ENCODE measurements around the gene EXD3. TPM values are rescaled to one million over a fixed set of nuclear protein-coding genes. Genes with fewer than 3 reads are reported as not detected.
A peak's percentile ranks its signal among the peaks of the same experiment; 100 is the strongest.

EXD3 gene
- total RNA-seq, 4 donors from 2014 or later: 11.8 to 49.0 (median 31.5) TPM

- no peaks in the 10 kb centered on the region for H3K36me3 ChIP-seq
- no peaks in the 10 kb centered on the region for H3K27me3 ChIP-seq
- H3K27ac ChIP-seq: no peak overlapping the region
- peak overlapping the region in 1 of 2 donors; percentile 18 for H3K4me3 ChIP-seq
- H3K4me1 ChIP-seq: peaks cover 0 to 2% of the 10 kb centered on the region in 2 donors
- no peaks in the 10 kb centered on the region for H3K9me3 ChIP-seq
- no peak for DNase-seq
- intact Hi-C loops (cut with DNase I; ENCODE audit: low total_unique reads): loop anchor here (10.0 kb wide), 1 partner anchor 113 kb away; the partner anchor contains the start of gene NRARP
- TF ChIP-seq CTCF (IDR thresholded peaks at IDR 0.05) (no peak), POLR2A (IDR thresholded peaks at IDR 0.05) (no peak)
Measured at GRCh38 chr9:137417161-137418021, 5.6 kb downstream of the EXD3 start.

GRCh38 chr9:137416563-137417151 lies 6.3 kb downstream of the EXD3 start:
- Histone ChIP-seq H3K9me3 (no peaks in the 10 kb centered on the region), H3K4me1 (peaks cover 0 to 8% of the 10 kb centered on the region in 2 donors), H3K27ac (no peak overlapping the region), H3K4me3 (peak overlapping the region in 1 of 2 donors; percentile 18), H3K36me3 (no peaks in the 10 kb centered on the region), H3K27me3 (no peaks in the 10 kb centered on the region)
- DNase-seq: no peak
- no peak for TF ChIP-seq POLR2A (IDR thresholded peaks at IDR 0.05)
- no peak for TF ChIP-seq CTCF (IDR thresholded peaks at IDR 0.05)
- intact Hi-C loops (cut with DNase I; ENCODE audit: low total_unique reads): loop anchor here (10.0 kb wide), 1 partner anchor 112 kb away; the partner anchor contains the start of gene NRARP

GRCh38 chr9:137416006-137416562 lies 6.9 kb downstream of the EXD3 start:
- no peaks in the 10 kb centered on the region for H3K9me3 ChIP-seq
- intact Hi-C loops (cut with DNase I; ENCODE audit: low total_unique reads): loop anchor here (10.0 kb wide), 1 partner anchor 111 kb away; the partner anchor contains the start of gene NRARP
- H3K36me3 ChIP-seq: no peaks in the 10 kb centered on the region
- H3K4me1 ChIP-seq: peaks cover 0 to 9% of the 10 kb centered on the region in 2 donors
- no peaks in the 10 kb centered on the region for H3K27me3 ChIP-seq
- TF ChIP-seq CTCF (IDR thresholded peaks at IDR 0.05) (no peak), POLR2A (IDR thresholded peaks at IDR 0.05) (no peak)
- DNase-seq: no peak
- H3K27ac ChIP-seq: no peak overlapping the region
- no peak overlapping the region for H3K4me3 ChIP-seq

GRCh38 chr9:137415451-137415850 lies 7.5 kb downstream of the EXD3 start:
- no peak for DNase-seq

More at GRCh38 chr9:137415451-137415850, 7.5 kb downstream of the EXD3 start:
- Histone ChIP-seq H3K36me3 (no peaks in the 10 kb centered on the region), H3K4me3 (no peak overlapping the region), H3K27me3 (no peaks in the 10 kb centered on the region), H3K4me1 (peaks cover 0 to 9% of the 10 kb centered on the region in 2 donors), H3K9me3 (no peaks in the 10 kb centered on the region), H3K27ac (no peak overlapping the region)
- TF ChIP-seq CTCF (IDR thresholded peaks at IDR 0.05) (no peak), POLR2A (IDR thresholded peaks at IDR 0.05) (no peak)
- intact Hi-C loops (cut with DNase I; ENCODE audit: low total_unique reads): loop anchor here (10.0 kb wide), 1 partner anchor 111 kb away; the partner anchor contains the start of gene NRARP
